HFF-Myc (cell line): ENCODE data around the gene NEGR1.

Source experiments
- DNase-seq: peaks from one replicate; pipeline ENCODE4 v3.0.0-alpha.2; 2011; ENCODE audit warnings: low read depth; ENCODE audit errors: extremely low read depth
- H3K4me3 ChIP-seq: replicated peaks from 2 replicates; pipeline ENCODE4 v1.5.1; 2011; ENCODE audit warnings: low read depth, mild to moderate bottlenecking, control low read depth, low read length
- CTCF ChIP-seq: IDR thresholded peaks from 2 replicates; pipeline ENCODE4 v1.5.1; 2012; ENCODE audit warnings: mild to moderate bottlenecking, low read depth, low read length, control low read depth; ENCODE audit errors: missing control alignments

Gene NEGR1

GRCh38 chr1:71562298-71562697, 720.0 kb downstream of the NEGR1 start:
- H3K4me3 ChIP-seq: no peak overlapping the region
- DNase-seq: no peak
- no peak for TF ChIP-seq CTCF

- no peak overlapping the region for H3K4me3 ChIP-seq
- DNase-seq: peak; percentile 37
- TF ChIP-seq CTCF: no peak
Observed at GRCh38 chr1:71561729-71562128, 720.6 kb downstream of the NEGR1 start.

GRCh38 chr1:71561206-71561605, 721.1 kb downstream of the NEGR1 start:
- no peak for DNase-seq
- no peak overlapping the region for H3K4me3 ChIP-seq
- no peak for TF ChIP-seq CTCF

GRCh38 chr1:71559880-71560279, 722.5 kb downstream of the NEGR1 start:
- no peak for DNase-seq
- H3K4me3 ChIP-seq: no peak overlapping the region
- TF ChIP-seq CTCF: no peak

GRCh38 chr1:71557138-71557537, 725.2 kb downstream of the NEGR1 start:
- no peak overlapping the region for H3K4me3 ChIP-seq
- DNase-seq: no peak
- no peak for TF ChIP-seq CTCF

- DNase-seq: no peak
- no peak overlapping the region for H3K4me3 ChIP-seq
- TF ChIP-seq CTCF: no peak
Observed at GRCh38 chr1:71548398-71548890, 733.9 kb downstream of the NEGR1 start.

GRCh38 chr1:71542155-71542554, 740.2 kb downstream of the NEGR1 start:
- no peak for TF ChIP-seq CTCF
- no peak for DNase-seq
- H3K4me3 ChIP-seq: no peak overlapping the region
